Measurements from ENCODE around the gene GDA. TPM values are rescaled to one million over a fixed set of nuclear protein-coding genes. Genes with fewer than 3 reads are reported as not detected.

GDA gene
- total and polyA plus RNA-seq, 2 of the 4 experiments (the other 2 are of a cell fraction), result not detected

- Histone ChIP-seq H2BK5ac (ENCODE audit: low read depth, low read length, poor library complexity, severe bottlenecking) (no peak overlapping the region), H3K79me1 (ENCODE audit: low read depth in 1 of 2, low read length in 2 of 2) (no peaks in the 10 kb centered on the region), H3K36me3 (ENCODE audit: control insufficient read depth, insufficient read depth, low read length) (no peaks in the 10 kb centered on the region), H4K5ac (ENCODE audit: low read depth, low read length) (no peak overlapping the region), H3K9ac (ENCODE audit: low read depth, low read length) (no peak overlapping the region), H3K27me3 (ENCODE audit: control insufficient read depth, insufficient read depth, low read length) (no peaks in the 10 kb centered on the region), H2AK9ac (replicated peaks; ENCODE audit: low read depth, low read length, poor library complexity) (no peak overlapping the region), H2AK5ac (ENCODE audit: low read depth, low read length) (no peak overlapping the region), H3K56ac (ENCODE audit: extremely low read depth, insufficient read depth, low read length) (no peak overlapping the region), H2BK20ac (ENCODE audit: low read depth, low read length) (no peak overlapping the region), H4K91ac (ENCODE audit: insufficient read depth, low read depth, low read length) (no peak overlapping the region), H3K9me1 (ENCODE audit: insufficient read depth, low read length) (no peaks in the 10 kb centered on the region), H4K8ac (ENCODE audit: low read depth in 2 of 2, low read length in 2 of 2) (no peak overlapping the region), H3K4me1 (ENCODE audit: control insufficient read depth, insufficient read depth, low read length) (no peaks in the 10 kb centered on the region), H3K14ac (replicated peaks; ENCODE audit: low read depth, low read length) (no peak overlapping the region), H3K27ac (ENCODE audit: insufficient read depth, low read length) (no peak overlapping the region), H4K20me1 (ENCODE audit: insufficient read depth, low read length) (no peaks in the 10 kb centered on the region), H2BK120ac (ENCODE audit: low read depth, low read length) (no peak overlapping the region), H3K18ac (ENCODE audit: low read depth, low read length) (no peak overlapping the region), H3K4me2 (ENCODE audit: low read depth, low read length) (no peak overlapping the region), H3K4me3 (ENCODE audit: insufficient read depth, low read depth, low read length) (no peak overlapping the region), H2AFZ (replicated peaks; ENCODE audit: low read length, poor library complexity) (no peak overlapping the region), H3K9me3 (ENCODE audit: control insufficient read depth, insufficient read depth, low read length) (no peaks in the 10 kb centered on the region), H3K4ac (ENCODE audit: low read depth, low read length) (no peak overlapping the region), H2BK15ac (ENCODE audit: low read depth, low read length) (no peak overlapping the region), H3K23ac (ENCODE audit: low read depth, low read length) (no peak overlapping the region)
- POLR2A ChIA-PET (ENCODE audit: unreplicated experiment), result no interaction called here
- in situ Hi-C loops (cut with MboI; ENCODE audit: low sequenced_read_pairs) (no loop called here), intact Hi-C loops (cut with micrococcal nuclease) (no loop called here), dilution Hi-C loops (cut with HindIII; ENCODE audit: low sequenced_read_pairs, unreplicated experiment) (no loop called here)
- DNase-seq (no peak), ATAC-seq (ENCODE audit: low read depth) (no peak)
- CTCF ChIA-PET, result no interaction called here
- TF ChIP-seq CEBPB (IDR thresholded peaks at IDR 0.05; ENCODE audit: low read depth, low read length) (no peak), FOS (IDR thresholded peaks at IDR 0.05; ENCODE audit: low read depth, low read length) (no peak), MAZ (IDR thresholded peaks at IDR 0.05; ENCODE audit: borderline replicate concordance, low read depth, low read length) (no peak), CTCF (conservative IDR thresholded peaks at IDR 0.05; ENCODE audit: low read depth, low read length) (no peak), RAD21 (IDR thresholded peaks at IDR 0.05; ENCODE audit: low read length) (no peak), POLR2A (IDR thresholded peaks at IDR 0.05; ENCODE audit: low read depth, low read length) (no peak), USF2 (IDR thresholded peaks at IDR 0.05; ENCODE audit: low read depth, low read length) (no peak), CHD1 (IDR thresholded peaks at IDR 0.05; ENCODE audit: low read depth, low read length) (no peak), NFE2L2 (IDR thresholded peaks at IDR 0.05; ENCODE audit: low read depth, low read length) (no peak), SMC3 (IDR thresholded peaks at IDR 0.05; ENCODE audit: low read depth, low read length) (no peak), BHLHE40 (IDR thresholded peaks at IDR 0.05; ENCODE audit: low read depth, low read length) (no peak), MXI1 (IDR thresholded peaks at IDR 0.05; ENCODE audit: borderline replicate concordance, low read depth, low read length) (no peak), ELK1 (IDR thresholded peaks at IDR 0.05; ENCODE audit: borderline replicate concordance, low read depth, low read length) (no peak), MAFK (IDR thresholded peaks at IDR 0.05; ENCODE audit: low read depth, low read length) (no peak), RFX5 (IDR thresholded peaks at IDR 0.05; ENCODE audit: low read depth, low read length) (no peak), RCOR1 (IDR thresholded peaks at IDR 0.05; ENCODE audit: insufficient replicate concordance, low read length) (no peak)
- WGBS, 2 experiments (ENCODE audit: extremely low coverage in 2 of 2, insufficient read length in 1 of 2), result no CpG with 5 or more reads among the region's 2 CpGs
- no TSS peak for BruUV-seq (replicated peaks)
Observed at GRCh38 chr9:72226146-72226812, 77.0 kb downstream of the GDA start.
